NOMO-1 treated with dmso at 0.1 percent for 144 hours (cell line): ENCODE data around the gene SEC24B.

ENCODE experiments used
- DNase-seq: peaks from one replicate; lab custom pipeline; 2025; ENCODE audit not compliant: unreplicated experiment; lab: John Stamatoyannopoulos, UW

Gene SEC24B

GRCh38 chr4:109433205-109434006, at the start of gene SEC24B:
Gene SEC24B (plus strand): TSS chr4:109433815. CDS start chr4:109433870, 55 bp downstream.
- peak; percentile 69 for DNase-seq

- no peak for DNase-seq
Observed at GRCh38 chr4:109383823-109384222, 49.8 kb upstream of the SEC24B start.

DNA sequence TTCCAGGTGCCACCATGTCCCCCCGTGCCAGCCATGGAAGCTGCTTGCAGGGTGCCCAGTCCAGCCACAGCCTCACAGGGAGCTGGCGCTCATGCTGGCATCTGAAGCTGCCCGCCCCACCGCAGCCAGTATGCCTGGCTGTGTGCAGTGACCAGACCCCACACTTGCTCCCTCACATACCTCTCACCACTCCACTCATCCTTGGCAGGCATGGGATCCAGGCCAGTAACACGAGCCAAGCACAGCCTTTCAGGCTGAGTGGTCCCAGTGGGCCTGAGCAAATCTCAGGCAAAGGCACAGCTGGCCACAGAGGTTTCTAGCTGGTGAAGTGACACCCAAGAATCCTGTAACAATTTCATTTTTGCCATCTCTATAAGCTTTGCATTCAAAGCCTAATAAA, 48.4 kb upstream of the SEC24B start:
- DNase-seq: no peak

- DNase-seq: no peak
Observed at GRCh38 chr4:109389369-109390114, 44.1 kb upstream of the SEC24B start.

GRCh38 chr4:109390115-109390768, 43.4 kb upstream of the SEC24B start:
- DNase-seq: no peak

DNA sequence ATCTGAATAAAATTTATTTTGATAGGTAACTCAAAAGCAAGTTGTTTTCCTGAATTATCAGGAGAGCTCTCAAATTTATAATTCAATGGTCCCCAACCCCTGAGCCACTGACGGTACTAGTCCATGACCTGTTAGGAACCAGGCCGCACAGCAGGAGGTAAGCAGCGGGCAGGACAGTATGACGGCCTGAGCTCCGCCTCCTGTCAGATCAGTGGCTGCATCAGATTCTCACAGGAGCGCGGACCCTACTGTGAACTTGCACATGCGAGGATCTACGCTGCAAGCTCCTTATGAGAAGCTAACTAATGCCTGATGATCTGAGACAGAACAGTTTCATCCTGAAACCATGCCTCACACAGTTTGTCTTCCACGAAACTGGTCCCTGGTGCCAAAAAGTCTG, 37.9 kb upstream of the SEC24B start:
- no peak for DNase-seq

- DNase-seq: no peak
Observed at GRCh38 chr4:109398928-109399327, 34.7 kb upstream of the SEC24B start.

DNA sequence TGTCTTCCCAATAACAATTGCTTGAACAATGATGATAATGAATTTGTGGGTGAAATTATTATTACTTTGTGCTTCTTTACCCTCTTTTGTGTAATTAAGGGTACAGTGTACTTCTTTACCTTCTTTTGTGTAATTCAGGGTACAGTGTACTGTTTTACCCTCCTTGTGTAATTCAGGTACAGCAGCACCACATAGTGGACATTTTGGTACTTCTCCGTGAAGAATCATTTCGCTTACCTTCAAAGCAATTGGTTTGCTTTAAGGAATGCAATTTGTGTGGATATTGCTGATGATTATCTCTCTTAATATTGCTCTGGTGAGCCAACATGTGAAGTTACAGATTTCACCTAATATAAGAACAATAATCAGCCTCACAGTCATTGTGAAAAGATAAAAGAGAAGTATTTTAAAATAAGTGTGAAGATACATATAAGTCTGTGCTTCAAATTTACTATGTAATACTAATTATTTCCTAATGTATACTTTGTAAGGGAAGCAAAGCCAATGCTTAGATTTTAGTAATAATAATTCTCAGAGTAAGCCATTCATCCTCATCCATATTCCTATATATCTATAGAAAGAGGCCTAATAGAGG, 27.2 kb upstream of the SEC24B start:
- DNase-seq: no peak

DNA sequence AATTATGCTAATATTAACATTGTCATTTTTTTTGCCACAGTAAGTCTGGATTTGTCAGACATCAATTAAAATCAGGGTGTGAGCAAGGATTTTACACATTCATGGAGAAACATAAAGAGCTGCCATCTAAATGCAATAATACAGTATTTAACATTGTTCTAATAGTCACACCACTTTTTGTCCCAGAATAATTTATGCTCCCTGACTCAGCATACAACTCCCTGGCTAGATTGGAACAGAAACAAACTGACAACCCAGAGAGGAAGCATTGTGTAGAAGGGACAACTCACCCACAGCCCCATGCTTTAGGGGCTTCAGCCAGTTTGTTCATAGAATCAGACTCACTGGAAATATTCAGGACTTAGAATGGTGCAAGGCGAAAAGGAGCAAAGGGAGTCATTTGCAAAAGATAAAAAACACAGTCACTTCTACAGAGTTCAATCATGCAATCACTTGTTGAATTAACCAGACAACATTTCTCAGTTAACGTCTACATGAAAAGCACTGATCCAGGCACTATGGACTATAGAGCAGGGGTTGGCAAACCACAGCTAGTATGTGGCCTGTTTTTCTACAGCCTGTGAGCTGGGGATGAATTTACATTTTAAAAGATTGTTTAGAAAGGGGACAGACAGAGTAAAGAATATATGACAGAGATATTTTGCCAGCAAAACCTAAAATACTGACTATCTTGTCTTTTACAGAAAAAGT, 26.4 kb upstream of the SEC24B start:
- DNase-seq: no peak

DNA sequence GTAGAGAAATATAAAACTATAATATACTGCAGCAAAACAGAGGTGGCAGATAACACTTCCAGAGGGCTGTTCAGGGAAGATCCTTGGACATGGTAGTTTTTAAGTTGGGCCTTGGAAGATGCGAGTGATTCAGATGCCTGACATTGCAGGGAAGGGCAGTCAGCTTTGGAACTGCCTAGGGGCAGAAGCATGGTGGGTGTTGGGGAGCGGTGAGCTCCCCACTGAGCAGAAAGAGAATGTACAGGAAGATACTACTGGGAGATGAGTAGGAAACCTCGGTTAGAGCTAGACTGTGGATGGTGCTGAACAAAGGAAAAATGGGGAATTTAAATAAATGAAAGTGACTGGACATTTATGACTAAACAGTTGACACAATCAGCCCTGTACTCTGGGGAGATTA, 24.9 kb upstream of the SEC24B start:
- no peak for DNase-seq

- no peak for DNase-seq
Observed at GRCh38 chr4:109410226-109410625, 23.4 kb upstream of the SEC24B start.

- no peak for DNase-seq
Observed at GRCh38 chr4:109410776-109411175, 22.8 kb upstream of the SEC24B start.

DNA sequence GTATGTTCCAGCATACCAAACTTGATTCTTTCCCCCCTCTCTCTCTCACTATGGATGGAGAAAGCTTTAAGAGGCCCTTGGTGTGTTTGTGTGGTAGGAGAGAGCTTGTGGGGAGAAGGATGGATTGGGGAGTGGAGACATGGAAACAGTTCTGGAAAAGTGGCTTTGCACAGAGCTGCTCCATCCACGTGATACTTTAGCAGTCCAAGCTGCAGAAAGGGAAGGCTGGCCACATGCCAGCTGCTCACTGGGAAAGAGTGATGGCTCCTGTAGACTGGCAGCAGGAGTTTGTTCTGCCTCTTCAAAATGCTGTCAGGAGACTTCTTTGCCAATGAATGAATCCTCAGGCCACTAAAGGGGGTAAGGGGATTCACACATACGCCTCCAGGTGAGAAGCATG, 21.7 kb upstream of the SEC24B start:
- no peak for DNase-seq

GRCh38 chr4:109412776-109413175, 20.8 kb upstream of the SEC24B start:
- DNase-seq: no peak

GRCh38 chr4:109414938-109415337, 18.7 kb upstream of the SEC24B start:
- DNase-seq: no peak

GRCh38 chr4:109418588-109418987, 15.0 kb upstream of the SEC24B start:
- DNase-seq: no peak

DNA sequence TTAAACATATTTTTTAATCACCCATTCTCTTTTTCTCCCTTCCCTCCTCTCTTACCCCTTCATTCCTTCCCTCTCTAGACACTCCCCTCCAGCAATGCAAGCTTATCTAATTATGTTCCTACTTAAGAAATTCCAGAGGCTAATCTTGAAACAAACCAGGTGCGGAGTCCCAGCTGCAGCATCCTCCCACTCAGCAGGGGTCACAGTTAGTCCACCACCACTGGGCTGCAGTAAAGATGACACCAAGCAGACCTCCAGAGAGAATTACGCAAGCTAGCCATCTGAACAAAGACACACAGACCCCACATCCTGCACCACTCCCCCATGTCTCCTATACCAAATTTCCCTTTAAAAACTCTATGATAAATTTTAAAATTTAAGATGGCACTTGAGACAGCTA, 13.9 kb upstream of the SEC24B start:
- DNase-seq: no peak

DNA sequence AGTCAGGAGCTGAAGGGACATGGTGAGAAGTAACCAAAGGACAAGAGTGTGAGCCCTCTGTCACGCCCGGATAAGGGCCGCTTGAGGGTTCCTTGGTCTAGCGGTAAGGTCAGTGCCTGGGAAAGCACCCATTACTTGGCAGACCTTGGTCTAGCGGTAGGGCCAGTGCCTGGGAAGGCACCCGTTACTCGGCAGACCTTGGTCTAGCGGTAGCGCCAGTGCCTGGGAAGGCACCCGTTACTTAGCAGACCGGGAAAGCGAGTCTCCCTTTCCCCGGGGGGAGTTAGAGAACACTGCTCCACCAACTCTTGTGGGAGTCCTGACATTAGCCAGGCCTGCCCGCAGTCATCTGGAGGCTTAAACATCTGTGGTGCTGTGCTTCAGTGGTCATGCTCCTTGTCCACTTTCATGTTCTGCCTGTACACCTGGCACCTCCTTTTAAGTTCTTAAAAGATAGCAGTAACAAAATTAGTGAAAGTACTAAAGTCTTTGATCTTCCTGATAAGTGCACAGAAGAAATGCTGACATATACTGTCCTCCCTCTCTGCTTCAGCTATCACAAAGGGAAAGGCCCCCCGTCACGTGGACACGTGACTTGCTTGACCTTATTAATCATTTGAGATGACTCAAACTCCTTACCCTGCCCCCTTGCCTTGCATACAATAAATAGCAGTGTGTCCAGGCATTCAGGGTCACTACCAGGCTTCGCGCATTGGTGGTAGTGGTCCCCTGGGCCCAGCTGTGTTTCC, 9.3 kb upstream of the SEC24B start:
- no peak for DNase-seq

- DNase-seq: no peak
Observed at GRCh38 chr4:109425405-109425804, 8.2 kb upstream of the SEC24B start.

DNA sequence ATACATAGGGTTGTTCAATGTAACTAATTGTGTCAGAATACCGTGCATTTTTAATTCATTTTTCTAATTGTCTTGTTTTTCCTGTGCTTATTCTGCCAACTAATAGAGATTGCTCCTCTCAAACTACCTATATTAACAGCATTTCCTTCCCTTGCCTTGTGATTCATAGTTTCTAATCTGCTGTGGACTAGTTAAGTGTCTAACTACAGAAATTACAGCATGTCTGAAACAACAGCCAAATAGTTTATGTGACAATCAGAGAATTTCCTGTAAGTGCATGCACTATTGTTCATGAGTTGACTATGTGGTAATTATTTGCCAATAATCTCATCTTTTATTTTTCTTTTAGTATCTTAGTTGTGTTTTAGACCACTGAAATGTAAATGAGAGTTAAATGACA, 4.1 kb upstream of the SEC24B start:
- no peak for DNase-seq
